ENCODE data around the gene SLC38A11.

GRCh38 chr2:164993287-164994016 is 38.1 kb upstream of the SLC38A11 start:
- TF ChIP-seq POLR2A (IDR thresholded peaks at IDR 0.05; ENCODE audit: low read depth) (no peak), POLR2AphosphoS5 (IDR thresholded peaks at IDR 0.05) (no peak), EP300 (IDR thresholded peaks at IDR 0.05) (no peak)
- TF ChIP-seq, protein P1, sequence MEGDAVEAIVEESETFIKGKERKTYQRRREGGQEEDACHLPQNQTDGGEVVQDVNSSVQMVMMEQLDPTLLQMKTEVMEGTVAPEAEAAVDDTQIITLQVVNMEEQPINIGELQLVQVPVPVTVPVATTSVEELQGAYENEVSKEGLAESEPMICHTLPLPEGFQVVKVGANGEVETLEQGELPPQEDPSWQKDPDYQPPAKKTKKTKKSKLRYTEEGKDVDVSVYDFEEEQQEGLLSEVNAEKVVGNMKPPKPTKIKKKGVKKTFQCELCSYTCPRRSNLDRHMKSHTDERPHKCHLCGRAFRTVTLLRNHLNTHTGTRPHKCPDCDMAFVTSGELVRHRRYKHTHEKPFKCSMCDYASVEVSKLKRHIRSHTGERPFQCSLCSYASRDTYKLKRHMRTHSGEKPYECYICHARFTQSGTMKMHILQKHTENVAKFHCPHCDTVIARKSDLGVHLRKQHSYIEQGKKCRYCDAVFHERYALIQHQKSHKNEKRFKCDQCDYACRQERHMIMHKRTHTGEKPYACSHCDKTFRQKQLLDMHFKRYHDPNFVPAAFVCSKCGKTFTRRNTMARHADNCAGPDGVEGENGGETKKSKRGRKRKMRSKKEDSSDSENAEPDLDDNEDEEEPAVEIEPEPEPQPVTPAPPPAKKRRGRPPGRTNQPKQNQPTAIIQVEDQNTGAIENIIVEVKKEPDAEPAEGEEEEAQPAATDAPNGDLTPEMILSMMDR (IDR thresholded peaks at IDR 0.05) = no peak
